ENCODE measurements around the gene PPP1R14B. TPM values are rescaled to one million over a fixed set of nuclear protein-coding genes. Genes with fewer than 3 reads are reported as not detected.

PPP1R14B gene
- total and polyA plus RNA-seq, 2 donors (not counting 3 experiments of a cell fraction or from before 2014, with no cell fraction given), result 308 to 431 TPM

- POLR2A ChIA-PET, result interaction anchor here (0.6 to 1.6 kb wide), 3 partner anchors 21 to 94 kb away, joined by 5 to 6 read pairs (median 5); partner anchors contain the start of gene STIP1
- dilution Hi-C loops (cut with MboI; ENCODE audit: extremely low pct_ligation_motif_present, low sequenced_read_pairs), result no loop called here
- peak; percentile 70 for FAIRE-seq
Measured at GRCh38 chr11:64206457-64207255, 40.1 kb downstream of the PPP1R14B start, which contains the start of gene FERMT3. TSS of gene FERMT3 (plus strand) at chr11:64206721. CDS start at chr11:64207365, 644 bp downstream.

More at GRCh38 chr11:64206457-64207255, 40.1 kb downstream of the PPP1R14B start, which contains the start of gene FERMT3:
- TF ChIP-seq POLR2A (IDR thresholded peaks at IDR 0.05; ENCODE audit: low read depth, low read length) (peak; percentile 45), MYC (IDR thresholded peaks at IDR 0.05; ENCODE audit: low read depth, low read length) (no peak), MAX (IDR thresholded peaks at IDR 0.05; ENCODE audit: insufficient read depth, insufficient read length) (no peak), GATA2 (IDR thresholded peaks at IDR 0.05; ENCODE audit: insufficient read depth, insufficient read length, low read depth, low read length) (no peak), POLR2AphosphoS5 (IDR thresholded peaks at IDR 0.05; ENCODE audit: insufficient read depth, low read depth, low read length) (peak; percentile 12), FOS (IDR thresholded peaks at IDR 0.05; ENCODE audit: borderline replicate concordance, insufficient read depth, low read length) (no peak), EZH2 (IDR thresholded peaks at IDR 0.05; ENCODE audit: borderline replicate concordance, low read depth, low read length, severe bottlenecking) (no peak), JUN (IDR thresholded peaks at IDR 0.05; ENCODE audit: borderline replicate concordance, insufficient read depth, insufficient read length, low read depth) (no peak), CTCF (IDR thresholded peaks at IDR 0.05; ENCODE audit: extremely low read depth in 1 of 2, insufficient read depth in 1 of 2, low read depth in 1 of 2, low read length in 2 of 2) (no peak)
- Histone ChIP-seq H3K9ac (replicated peaks; ENCODE audit: extremely low read depth, insufficient read depth, low read length) (peak within 1 kb of the TSS; percentile 71), H3K4me1 (ENCODE audit: control insufficient read depth, extremely low read depth, insufficient read depth, low read length) (peaks cover 34% of the 10 kb centered on the region), H3K27me3 (ENCODE audit: control insufficient read depth in 2 of 2, insufficient read depth in 2 of 2, low read length in 2 of 2) (no peaks in the 10 kb centered on the region), H3K27ac (ENCODE audit: insufficient read depth, low read depth, low read length) (peak within 1 kb of the TSS; percentile 91), H2AFZ (ENCODE audit: low read depth, low read length) (no peak within 1 kb of the TSS), H3K79me2 (ENCODE audit: control insufficient read depth, insufficient read depth, low read length) (peaks cover 12% of the 10 kb centered on the region), H4K20me1 (replicated peaks; ENCODE audit: control insufficient read depth, extremely low read depth, insufficient read depth, low read length) (no peaks in the 10 kb centered on the region), H3K4me2 (ENCODE audit: insufficient read depth, low read length) (peak within 1 kb of the TSS; percentile 75), H3K9me3 (replicated peaks; ENCODE audit: control insufficient read depth, insufficient read depth, low read length) (no peaks in the 10 kb centered on the region), H3K4me3 (replicated peaks in 1 of 3; ENCODE audit: insufficient read depth in 1 of 3, low read depth in 1 of 3, low read length in 3 of 3) (peak within 1 kb of the TSS; percentile 18 to 42 (median 19)), H3K36me3 (ENCODE audit: control insufficient read depth in 2 of 2, extremely low read depth in 1 of 2, insufficient read depth in 2 of 2, low read length in 2 of 2) (peaks cover 10 to 22% of the 10 kb centered on the region in 2 experiments), H3K9me1 (replicated peaks; ENCODE audit: control insufficient read depth, extremely low read depth, insufficient read depth, low read length) (no peaks in the 10 kb centered on the region)
- DNase-seq (ENCODE audit: low read depth, low spot score), result no peak
- CTCF ChIA-PET, result interaction anchor here (0.7 to 11.5 kb wide), 15 partner anchors 10 to 147 kb away, joined by 3 to 413 read pairs (median 10); partner anchors contain the start of genes CATSPERZ, ESRRA, NUDT22 and PLCB3
- intact Hi-C loops (cut with micrococcal nuclease), result loop anchor here (1.0 kb wide), 4 partner anchors 20 to 35 kb away; partner anchors contain the start of genes DNAJC4, FKBP2, NUDT22 and STIP1
- TSS peak; percentile 80 for BruUV-seq (replicated peaks)
